DOHH2 (cell line): ENCODE data around the gene SYNPO2.

Experiments
- EZH2phosphoT487 ChIP-seq: fragments of 200-600 bp; sonication (generic); IDR thresholded peaks from 2 replicates; pipeline ENCODE4 v1.6.1; 2017; ENCODE audit warnings: borderline replicate concordance, mild to moderate bottlenecking, antibody characterized with exemption, low read length, moderate library complexity, mixed read lengths
- TF ChIP-seq, protein P1 (sequence below): fragments of 200-600 bp; sonication (generic); IDR thresholded peaks from one replicate; pipeline ENCODE4 v1.5.1; 2014; ENCODE audit warnings: antibody characterized with exemption, mild to moderate bottlenecking, low read depth, low read length; ENCODE audit not compliant: poor library complexity, severe bottlenecking

- TF ChIP-seq, protein P1, sequence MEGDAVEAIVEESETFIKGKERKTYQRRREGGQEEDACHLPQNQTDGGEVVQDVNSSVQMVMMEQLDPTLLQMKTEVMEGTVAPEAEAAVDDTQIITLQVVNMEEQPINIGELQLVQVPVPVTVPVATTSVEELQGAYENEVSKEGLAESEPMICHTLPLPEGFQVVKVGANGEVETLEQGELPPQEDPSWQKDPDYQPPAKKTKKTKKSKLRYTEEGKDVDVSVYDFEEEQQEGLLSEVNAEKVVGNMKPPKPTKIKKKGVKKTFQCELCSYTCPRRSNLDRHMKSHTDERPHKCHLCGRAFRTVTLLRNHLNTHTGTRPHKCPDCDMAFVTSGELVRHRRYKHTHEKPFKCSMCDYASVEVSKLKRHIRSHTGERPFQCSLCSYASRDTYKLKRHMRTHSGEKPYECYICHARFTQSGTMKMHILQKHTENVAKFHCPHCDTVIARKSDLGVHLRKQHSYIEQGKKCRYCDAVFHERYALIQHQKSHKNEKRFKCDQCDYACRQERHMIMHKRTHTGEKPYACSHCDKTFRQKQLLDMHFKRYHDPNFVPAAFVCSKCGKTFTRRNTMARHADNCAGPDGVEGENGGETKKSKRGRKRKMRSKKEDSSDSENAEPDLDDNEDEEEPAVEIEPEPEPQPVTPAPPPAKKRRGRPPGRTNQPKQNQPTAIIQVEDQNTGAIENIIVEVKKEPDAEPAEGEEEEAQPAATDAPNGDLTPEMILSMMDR, result no peak
- no peak for TF ChIP-seq EZH2phosphoT487
These were observed 192.3 kb downstream of the SYNPO2 start for GRCh38 chr4:119080721-119081541.
